Panc1 (cell line): ENCODE data around the gene C12orf50. TPM values are rescaled to one million over a fixed set of nuclear protein-coding genes. Genes with fewer than 3 reads are reported as not detected.

Source experiments
- total RNA-seq: library from RNA; stranded (reverse); gene quantifications from one replicate; pipeline ENCODE4 v1.2.1, GENCODE V29; 2021; ENCODE audit not compliant: unreplicated experiment

C12orf50 gene
- total RNA-seq, 1 experiment from 2014 or later = not detected

Other genes starting within 250 kb of the C12orf50 start
- gene CEP290, start 112.7 kb upstream of the C12orf50 start, total RNA-seq = 14.6 TPM
- 21.6 TPM for gene TMTC3, start 112.9 kb upstream of the C12orf50 start, total RNA-seq